GM12801 (cell line): ENCODE measurements around the gene CRADD.

Experiments
- TF ChIP-seq, protein P1 (sequence below): IDR thresholded peaks from one replicate; pipeline ENCODE4 v1.5.1; 2011; ENCODE audit warnings: control low read depth; ENCODE audit not compliant: insufficient read length; ENCODE audit errors: extremely low read depth

The CRADD gene

DNA sequence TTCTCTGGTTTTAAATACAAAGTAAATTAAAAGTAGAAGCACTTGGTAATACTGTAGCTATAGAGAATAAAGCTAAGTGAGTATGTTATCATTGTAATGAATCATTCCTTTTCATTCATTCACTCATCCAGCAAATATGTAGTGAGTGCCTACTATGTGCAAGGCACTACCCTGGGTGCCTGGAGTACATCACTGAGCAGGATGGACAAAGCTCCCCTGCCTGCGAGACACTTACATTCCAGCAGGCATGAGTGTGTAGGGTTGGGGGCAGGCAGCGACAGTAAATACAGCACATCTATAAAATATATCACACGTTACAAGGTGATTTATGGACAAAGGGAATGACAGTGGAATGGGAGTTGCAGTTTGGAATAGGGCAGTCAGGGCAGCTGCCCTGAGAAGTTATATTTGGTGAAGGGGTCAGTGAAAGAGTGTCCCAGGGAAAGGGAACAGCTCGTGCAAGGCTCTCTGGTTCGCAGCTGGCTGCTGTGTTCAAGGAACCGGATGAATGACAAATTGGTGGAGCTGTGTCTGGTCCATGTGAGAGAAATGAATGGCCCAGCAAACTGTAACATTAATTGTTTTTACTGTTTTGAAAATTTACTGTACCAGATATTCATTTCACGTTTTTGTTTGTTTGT is 159.6 kb downstream of the CRADD start:
- TF ChIP-seq, protein P1, sequence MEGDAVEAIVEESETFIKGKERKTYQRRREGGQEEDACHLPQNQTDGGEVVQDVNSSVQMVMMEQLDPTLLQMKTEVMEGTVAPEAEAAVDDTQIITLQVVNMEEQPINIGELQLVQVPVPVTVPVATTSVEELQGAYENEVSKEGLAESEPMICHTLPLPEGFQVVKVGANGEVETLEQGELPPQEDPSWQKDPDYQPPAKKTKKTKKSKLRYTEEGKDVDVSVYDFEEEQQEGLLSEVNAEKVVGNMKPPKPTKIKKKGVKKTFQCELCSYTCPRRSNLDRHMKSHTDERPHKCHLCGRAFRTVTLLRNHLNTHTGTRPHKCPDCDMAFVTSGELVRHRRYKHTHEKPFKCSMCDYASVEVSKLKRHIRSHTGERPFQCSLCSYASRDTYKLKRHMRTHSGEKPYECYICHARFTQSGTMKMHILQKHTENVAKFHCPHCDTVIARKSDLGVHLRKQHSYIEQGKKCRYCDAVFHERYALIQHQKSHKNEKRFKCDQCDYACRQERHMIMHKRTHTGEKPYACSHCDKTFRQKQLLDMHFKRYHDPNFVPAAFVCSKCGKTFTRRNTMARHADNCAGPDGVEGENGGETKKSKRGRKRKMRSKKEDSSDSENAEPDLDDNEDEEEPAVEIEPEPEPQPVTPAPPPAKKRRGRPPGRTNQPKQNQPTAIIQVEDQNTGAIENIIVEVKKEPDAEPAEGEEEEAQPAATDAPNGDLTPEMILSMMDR, result no peak

DNA sequence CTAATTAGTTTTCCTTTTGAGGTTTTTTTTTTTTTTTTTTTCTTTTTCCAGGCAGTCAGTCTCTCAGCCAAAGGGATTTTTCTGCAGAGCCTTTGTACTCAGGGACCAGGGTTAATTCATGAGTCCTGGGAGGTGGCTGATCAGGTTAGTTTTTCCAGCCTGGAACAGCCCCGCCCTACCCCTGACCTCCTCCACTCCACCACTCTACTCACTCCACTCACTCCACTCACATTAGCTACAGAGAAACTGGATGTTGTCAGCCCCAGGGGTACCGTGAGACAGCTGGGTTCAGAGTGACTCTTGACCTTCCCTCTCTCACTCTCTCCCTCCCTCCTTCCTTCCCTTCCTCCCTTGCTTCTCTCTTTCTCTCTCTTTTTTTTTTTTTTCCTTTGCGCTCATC is 161.0 kb downstream of the CRADD start:
- TF ChIP-seq, protein P1, result no peak

DNA sequence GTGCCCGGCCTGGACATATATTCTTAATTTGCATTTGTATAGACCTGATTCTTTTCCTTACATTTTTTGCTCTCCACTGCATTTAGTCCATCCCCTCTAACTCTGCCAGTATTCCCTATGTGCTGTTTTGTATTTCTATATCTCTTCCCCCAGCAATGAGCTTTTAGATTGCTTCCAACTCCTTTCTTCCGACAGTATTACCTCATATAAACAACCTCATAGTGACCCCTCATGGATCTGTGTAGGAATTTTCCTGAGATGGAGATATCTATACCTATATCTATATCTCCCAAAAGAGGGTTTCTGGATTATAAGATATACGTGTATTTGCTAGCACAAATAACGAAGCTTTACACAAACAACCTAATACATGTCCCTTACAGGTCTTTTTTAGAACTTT is 161.9 kb downstream of the CRADD start:
- TF ChIP-seq, protein P1, result no peak

DNA sequence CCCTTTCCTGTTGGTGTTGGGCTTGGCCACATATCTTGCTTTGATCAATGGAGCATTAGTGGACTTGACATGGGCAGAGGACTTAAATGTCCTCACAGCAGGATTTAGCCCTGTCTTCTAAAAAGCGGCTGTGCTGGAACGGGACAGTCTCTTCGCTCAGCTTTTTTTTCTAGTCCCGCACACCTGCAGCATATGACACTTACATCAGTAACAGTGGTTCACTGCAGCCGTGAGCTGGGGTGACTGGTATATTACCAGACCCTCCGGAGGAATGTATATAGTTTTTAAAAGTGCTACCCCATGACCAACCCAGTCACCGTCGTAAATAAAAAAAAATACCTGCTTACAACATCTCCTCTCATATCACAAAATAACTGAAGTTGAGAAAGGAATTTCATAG is 164.5 kb downstream of the CRADD start:
- TF ChIP-seq, protein P1, result no peak

DNA sequence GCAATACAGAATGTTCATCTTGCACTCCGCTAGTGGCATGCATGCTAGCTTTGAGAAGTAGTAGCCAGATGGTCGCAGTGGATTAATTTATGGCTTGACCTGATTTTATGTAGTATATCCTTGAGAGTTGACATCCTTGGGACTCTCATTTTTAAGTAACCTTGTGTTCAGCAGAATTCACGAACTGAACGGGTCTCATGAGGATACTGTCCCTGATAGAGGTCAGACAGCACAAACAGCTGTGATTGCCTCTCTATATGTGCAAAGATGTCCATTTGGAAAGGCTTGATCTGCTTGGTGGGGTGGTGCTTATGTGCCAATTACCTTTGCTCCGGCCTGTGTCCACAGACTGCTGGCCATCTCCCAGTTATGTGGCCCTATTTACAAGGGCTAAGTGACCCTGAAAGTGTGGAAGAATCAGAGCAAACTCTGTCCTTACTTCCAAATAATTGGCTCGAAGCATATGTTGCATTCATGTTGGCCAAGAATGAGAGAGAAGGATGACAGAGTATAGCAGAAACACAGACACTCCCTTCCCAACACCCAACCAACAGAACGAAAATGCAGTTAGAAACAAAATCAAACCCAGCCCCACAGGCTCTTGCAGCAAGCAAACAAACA is 167.1 kb downstream of the CRADD start:
- TF ChIP-seq, protein P1, result no peak

DNA sequence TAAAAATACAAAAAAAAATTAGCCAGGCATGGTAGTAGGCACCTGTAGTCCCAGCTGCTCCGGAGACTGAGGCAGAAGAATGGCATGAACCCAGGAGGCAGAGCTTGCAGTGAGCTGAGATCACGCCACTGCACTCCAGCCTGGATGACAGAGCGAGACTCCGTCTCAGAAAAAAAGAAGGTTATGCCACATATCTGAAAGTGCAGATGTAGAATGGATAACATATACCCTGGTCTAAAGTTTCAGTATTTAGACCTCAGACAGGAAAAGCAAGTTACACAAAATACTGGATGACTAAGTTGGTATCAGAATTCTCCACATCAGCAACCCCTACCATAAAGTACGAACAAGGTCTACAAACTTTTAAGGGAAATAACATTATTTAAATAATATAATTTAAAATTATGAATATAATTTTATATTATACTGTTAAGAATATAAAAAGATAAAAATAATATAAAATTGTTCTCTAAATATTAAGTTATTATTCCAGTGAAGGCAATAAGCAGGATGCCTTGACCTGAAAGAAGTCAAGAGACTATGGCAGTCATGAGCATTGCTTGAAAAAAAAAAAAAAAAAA is 169.9 kb downstream of the CRADD start:
- TF ChIP-seq, protein P1, result no peak

DNA sequence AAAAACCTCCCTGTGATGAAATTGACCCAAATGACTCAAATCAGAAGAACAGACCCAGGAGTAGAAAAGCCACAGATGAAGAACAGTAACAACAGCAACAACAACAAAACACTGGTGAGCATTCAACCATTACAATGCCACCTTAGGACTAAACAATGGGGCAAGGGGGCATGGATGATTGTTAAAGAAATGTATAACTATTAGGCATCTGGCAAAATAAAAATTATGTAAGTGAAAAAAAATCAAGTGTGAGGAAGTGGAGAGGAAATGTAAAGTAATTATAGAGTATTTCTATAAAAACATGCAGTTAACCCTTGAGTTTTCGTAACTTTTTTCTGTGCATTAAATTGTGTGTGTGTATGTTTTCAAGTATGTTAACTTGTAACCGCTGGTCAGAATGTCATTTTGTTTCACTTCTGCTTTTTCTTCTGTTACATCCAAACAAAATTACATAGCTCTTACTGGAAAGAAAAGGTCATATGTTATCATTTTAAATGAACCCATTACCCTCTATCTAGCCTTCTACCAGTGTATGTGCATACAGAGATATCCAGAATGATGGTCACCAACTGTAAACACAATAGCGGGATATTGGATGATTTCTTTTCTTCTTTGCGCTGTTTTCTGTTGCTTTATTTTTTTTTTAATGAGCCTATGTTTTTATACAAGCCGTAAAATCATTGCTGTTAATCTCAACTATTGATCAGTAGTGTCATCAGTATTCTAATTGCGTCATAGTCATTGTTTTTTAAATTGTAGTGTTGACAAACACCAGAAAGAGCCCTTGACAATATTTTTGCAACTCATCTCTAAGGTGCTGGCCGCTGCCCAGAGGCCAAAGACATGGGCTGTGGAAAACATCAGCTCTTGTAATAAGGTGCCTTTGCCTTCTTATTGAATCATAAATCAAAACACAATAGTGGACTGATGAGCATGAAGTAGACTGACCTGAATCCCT is 170.6 kb downstream of the CRADD start:
- TF ChIP-seq, protein P1, result no peak
